Measurements from ENCODE around the gene DACH2.

The DACH2 gene

GRCh38 chrX:86329174-86329573 is 180.9 kb downstream of the DACH2 start:
- DNase-seq: no peak

- DNase-seq: no peak
Observed at GRCh38 chrX:86348669-86349068, 200.4 kb downstream of the DACH2 start.

GRCh38 chrX:86349115-86349514 is 200.9 kb downstream of the DACH2 start:
- no peak for DNase-seq

GRCh38 chrX:86369847-86370630 is 221.8 kb downstream of the DACH2 start:
- DNase-seq: no peak

- no peak for DNase-seq
Observed at GRCh38 chrX:86370927-86371326, 222.7 kb downstream of the DACH2 start.

- no peak for DNase-seq
Observed at GRCh38 chrX:86379209-86379608, 231.0 kb downstream of the DACH2 start.

- no peak for DNase-seq
Observed at GRCh38 chrX:86383681-86384540, 235.7 kb downstream of the DACH2 start.

GRCh38 chrX:86407371-86407770 is 259.1 kb downstream of the DACH2 start:
- DNase-seq: no peak

GRCh38 chrX:86421771-86422170 is 273.5 kb downstream of the DACH2 start:
- DNase-seq: no peak

- no peak for DNase-seq
Observed at GRCh38 chrX:86436116-86436515, 287.9 kb downstream of the DACH2 start.

GRCh38 chrX:86455495-86455894 is 307.2 kb downstream of the DACH2 start:
- no peak for DNase-seq

- DNase-seq: no peak
Observed at GRCh38 chrX:86460760-86461159, 312.5 kb downstream of the DACH2 start.

- no peak for DNase-seq
Observed at GRCh38 chrX:86504297-86504696, 356.0 kb downstream of the DACH2 start.

GRCh38 chrX:86507331-86507730 is 359.1 kb downstream of the DACH2 start:
- DNase-seq: no peak

GRCh38 chrX:86579777-86580176 is 431.5 kb downstream of the DACH2 start:
- DNase-seq: no peak

- no peak for DNase-seq
Observed at GRCh38 chrX:86604607-86605006, 456.4 kb downstream of the DACH2 start.

- DNase-seq: no peak
Observed at GRCh38 chrX:86696951-86697350, 548.7 kb downstream of the DACH2 start.

GRCh38 chrX:86711531-86712180 is 563.4 kb downstream of the DACH2 start:
- DNase-seq: no peak

GRCh38 chrX:86714441-86714840 is 566.2 kb downstream of the DACH2 start:
- no peak for DNase-seq

GRCh38 chrX:86724277-86724676 is 576.0 kb downstream of the DACH2 start:
- DNase-seq: no peak

GRCh38 chrX:86747091-86747490 is 598.8 kb downstream of the DACH2 start:
- DNase-seq: no peak

- no peak for DNase-seq
Observed at GRCh38 chrX:86805241-86805640, 657.0 kb downstream of the DACH2 start.

GRCh38 chrX:86806786-86807185 is 658.5 kb downstream of the DACH2 start:
- DNase-seq: no peak

- no peak for DNase-seq
Observed at GRCh38 chrX:86809651-86810050, 661.4 kb downstream of the DACH2 start.

Data from CD4-positive, alpha-beta T cell treated with Interleukin-4 for 1 hour (primary cell).